HG02970 (cell line): ENCODE results near the gene LGR4.
"Not testable (repeated sequence)": the region's sequence is repeated elsewhere in the genome, so short reads cannot be mapped to it uniquely, and the experiment has no call there.

Experiments
- ATAC-seq: cut with Tn5 transposase; IDR thresholded peaks from one replicate; pipeline ENCODE4 v1.9.1; 2021; ENCODE audit warnings: mild to moderate bottlenecking, moderate library complexity, moderate number of reproducible peaks; ENCODE audit not compliant: unreplicated experiment, low FRiP score

Gene LGR4

DNA sequence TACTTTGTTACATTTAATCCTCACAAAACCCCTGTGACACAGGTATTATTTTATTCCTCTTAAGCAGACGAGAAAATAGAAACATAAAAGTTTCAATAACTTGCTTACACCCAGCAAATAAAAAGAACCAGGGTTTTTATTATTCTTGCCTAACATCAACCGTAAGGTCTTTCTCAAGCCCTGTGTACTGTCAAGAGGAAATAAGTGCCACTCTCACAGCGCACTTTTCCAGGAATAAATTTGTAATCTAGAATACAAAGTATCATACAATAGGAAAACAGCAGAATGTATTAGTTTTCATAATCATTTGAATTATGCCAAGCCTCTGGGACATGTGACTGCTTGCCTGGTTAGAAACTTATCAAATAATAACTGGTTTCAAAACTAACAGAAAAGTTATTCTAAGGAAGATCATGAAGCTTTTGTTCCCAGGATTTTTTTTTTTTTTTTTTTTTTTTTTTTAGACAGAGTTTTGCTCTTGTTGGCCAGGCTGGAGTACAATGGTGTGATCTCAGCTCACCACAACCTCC lies 117.0 kb downstream of the LGR4 start:
- no peak for ATAC-seq

DNA sequence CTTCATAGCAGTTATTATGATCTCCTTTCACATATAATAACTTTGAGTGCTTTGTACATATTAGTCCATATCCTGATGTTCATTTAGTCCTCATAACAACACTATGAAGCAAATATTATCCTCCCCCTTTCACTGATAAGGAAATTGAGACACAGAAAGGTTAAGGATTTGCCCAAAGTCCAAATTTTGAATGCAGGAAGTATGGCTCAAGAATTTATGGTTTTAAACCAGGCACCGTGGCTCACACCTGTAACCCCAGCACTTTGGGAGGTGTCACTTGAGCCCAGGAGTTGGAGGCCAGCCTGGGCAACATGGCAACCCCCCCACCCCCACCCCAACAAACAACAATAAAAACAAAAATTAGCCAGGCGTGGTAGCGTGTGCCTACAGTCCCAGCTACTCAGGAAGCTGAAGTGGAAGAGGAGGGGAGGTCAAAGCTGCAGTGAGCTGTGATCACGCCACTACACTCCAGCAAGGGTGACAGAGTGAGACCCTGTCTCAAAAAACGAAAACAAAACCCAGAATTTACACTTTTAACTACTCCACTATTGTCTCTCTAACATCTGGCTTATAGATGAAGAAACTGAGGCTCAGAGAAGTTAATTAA lies 118.1 kb downstream of the LGR4 start:
- ATAC-seq, result no peak

DNA sequence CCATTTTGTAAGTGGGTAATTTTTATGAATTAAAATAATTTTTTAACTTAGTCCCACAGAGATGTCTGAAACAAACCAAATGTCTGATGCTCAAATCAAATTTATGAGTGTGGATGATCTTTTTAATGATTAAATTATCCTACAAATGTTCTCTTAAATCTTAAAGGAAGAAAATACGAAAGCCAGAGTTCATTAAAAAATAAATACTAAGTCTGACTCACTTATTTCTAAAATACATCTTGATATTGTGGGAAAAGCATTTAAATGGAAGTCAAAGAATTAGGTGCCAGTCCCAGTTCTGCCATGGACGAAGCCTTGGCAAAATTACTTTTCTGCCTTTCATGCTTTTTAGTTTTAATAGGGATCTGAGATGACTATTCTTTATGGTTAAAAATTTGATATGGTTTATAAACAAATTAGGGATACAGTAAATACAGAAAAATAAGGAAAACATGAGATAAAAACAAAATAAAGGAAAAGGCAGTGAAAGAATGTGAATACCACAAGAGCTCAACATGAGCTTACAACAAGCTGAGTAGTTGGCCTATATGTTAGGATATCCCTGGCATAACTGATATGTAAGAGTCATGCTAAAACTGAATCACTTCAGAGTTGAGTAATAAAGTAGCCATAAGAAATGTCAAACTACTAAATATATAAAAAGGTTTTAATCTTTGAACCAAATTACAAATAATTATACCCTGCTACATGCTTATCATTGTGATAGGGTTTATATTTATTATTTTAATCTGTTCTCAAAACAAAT lies 118.8 kb downstream of the LGR4 start:
- no peak for ATAC-seq

DNA sequence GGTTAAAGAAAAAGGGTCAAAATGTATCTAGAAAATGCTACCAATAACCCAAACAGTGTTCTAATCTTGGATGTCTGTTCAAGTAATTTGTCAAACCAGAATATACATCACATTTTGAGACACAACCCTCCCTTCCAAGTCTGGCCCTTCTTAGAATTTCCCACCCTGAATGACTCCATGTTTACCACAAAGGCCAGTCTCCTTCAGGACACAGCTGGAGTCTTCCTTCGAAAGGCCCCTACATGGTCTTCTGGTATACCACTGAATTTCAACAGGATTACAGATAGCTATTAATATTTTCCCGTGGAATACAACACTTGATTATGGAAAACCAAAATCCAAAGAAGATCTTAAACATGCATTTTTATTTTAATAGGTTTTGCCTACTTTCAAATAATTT lies 119.8 kb downstream of the LGR4 start:
- no peak for ATAC-seq

DNA sequence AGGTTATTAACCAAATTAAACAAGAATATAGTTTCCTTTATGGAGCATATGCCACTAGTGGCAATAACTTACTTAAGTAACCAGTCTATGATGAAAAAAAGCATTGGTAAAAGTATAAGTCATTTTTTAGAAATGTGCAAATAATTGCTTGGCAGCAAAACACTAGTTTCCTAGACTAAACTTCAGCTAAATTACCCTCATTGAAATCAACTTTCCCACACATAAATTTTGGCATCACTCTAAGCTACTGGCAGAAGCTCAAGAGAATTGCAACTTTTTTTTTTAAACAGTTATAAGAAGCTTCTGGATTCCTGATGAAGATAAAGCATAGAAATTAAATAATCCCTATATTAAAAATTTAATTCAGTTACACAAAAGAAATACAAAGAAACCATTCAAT lies 122.1 kb downstream of the LGR4 start:
- ATAC-seq, result no peak

DNA sequence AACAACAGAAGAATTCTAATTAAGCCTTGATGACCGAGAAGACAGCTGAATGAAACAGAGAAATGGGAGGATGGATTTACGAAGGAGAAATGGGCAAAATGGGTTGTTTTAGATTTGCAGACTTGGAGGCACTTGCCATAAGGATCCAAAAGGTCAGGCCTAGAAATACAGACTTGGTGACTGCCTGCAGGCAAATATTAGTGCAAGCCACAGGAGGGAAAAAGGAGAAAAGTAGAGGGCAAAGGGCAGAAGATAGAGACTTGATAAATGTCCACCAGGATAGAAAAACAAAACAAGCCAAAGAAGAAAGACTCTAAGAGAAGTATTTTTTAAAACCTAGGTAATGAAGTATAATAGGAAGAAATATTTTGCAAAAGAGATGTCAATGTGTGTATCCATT lies 122.7 kb downstream of the LGR4 start:
- ATAC-seq, result no peak

DNA sequence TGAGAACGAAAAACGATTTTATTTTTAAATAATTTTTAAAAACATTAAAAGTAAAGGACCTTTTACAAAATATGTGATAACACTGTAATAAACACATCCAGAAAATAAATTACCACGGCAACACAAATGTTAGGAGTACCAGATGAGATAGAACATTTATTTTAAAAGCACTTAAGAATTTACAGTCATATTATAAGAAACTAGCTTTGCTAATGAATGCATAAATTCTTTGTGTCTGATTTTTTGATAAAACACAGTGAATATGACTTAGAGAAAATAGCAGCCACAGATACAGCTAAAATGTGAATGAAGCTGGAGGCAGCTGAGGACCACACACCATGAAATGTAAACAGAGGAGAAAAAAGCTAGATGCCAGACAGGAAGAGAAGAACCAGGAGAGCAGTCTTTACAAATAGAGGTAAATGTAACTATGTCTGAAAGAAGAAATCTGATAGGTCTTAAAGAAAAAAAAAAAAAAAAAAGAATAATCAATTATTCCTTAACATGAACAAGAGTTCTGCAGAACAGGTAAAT lies 124.2 kb downstream of the LGR4 start:
- ATAC-seq, result no peak

DNA sequence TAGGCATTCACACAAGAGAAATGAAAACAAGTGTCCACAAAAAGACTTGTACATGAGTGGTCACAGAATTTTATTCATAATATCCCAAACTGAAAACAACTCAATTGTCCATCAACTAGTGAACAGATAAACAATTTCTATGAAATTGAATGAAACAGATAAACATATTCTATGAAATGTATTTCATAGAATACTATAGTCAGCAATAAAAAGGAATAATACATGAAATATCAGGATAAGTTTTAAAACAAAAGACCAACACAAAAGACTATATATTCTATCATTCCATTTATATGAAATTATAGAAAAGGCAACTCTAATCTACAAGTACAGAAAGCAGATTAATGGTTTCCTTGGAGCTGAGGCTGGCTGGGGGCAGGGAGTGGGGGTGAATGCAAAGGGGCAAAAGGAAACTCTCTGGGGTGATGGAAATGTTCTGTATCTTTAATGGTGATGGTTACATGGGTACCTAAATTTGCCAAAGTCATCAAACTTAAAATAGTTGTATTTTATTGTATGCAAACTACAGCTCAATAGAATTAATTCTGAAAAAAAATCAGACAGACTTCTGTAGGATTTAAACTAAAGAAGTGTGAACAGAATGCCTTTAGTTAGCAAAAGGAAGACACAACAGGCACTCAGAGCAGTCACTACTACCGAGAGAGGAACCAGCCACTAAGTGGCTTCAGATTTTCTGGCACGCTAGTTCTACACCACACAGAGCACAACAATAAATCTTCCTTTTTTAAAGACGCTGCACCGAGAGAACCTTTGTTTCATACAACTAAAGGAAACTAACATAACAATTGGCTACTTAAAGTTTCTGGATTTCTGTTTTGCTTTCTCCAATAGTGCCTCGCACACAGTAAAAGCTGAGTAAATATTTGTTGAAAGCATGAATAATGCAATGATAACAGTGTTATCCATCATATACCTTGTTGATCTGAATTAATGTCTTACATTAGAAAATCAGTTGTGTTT lies 124.9 kb downstream of the LGR4 start:
- ATAC-seq, result no peak

DNA sequence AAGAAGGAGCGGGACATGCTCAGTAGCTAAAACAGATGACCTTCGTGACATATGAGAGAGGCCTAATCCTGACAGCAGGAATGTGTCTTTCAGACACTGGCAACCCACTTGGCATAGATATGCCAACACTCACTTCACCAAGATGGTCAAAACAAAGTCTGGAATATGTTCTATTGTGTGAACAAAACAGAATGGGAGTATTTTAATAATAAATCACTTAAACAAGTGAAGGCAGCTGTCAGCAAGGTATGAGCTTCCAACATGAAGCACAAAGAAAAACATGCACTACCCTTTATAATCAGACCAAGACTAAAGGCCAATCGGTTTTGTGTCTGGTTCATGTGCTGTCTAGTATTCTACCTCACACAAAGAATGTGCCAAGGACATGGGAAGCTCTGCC lies 132.6 kb downstream of the LGR4 start:
- no peak for ATAC-seq

DNA sequence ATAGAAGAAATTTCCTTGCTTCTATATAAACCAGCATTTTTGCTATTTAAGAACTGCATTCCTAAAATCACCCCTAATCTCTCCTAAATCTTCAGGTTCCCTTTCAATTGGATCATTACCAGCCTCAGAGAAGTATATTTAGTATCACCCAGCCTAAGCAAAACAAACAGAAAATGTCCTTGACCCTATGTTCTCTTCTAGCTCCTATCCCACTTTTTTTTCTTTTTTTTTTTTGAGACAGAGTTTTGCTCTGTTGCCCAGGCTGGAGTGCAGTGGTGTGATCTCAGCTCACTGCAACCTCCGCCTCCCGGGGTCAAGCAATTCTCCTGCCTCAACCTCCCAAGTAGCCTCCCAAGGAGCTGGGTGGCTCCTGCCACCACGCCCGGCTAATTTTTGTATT lies 137.8 kb downstream of the LGR4 start:
- not testable (repeated sequence) for ATAC-seq

DNA sequence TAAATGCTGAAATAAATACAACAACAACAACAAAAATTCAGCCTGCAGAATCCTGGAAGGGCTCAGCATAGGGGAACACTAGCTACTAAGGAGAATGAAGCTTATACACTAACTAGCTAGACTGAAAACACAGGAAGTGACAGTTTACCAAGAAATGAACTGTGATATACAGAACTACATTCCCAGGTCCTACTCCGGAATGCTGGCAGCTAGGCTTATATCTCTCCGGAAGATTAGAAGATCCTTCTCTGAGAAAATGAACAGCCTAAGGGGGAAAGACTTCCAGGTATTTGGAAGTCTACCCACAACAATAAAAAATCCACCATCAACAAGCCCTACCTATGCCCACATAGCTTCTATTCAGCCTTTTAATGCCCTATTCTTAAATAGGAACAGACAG lies 140.6 kb downstream of the LGR4 start:
- no peak for ATAC-seq

DNA sequence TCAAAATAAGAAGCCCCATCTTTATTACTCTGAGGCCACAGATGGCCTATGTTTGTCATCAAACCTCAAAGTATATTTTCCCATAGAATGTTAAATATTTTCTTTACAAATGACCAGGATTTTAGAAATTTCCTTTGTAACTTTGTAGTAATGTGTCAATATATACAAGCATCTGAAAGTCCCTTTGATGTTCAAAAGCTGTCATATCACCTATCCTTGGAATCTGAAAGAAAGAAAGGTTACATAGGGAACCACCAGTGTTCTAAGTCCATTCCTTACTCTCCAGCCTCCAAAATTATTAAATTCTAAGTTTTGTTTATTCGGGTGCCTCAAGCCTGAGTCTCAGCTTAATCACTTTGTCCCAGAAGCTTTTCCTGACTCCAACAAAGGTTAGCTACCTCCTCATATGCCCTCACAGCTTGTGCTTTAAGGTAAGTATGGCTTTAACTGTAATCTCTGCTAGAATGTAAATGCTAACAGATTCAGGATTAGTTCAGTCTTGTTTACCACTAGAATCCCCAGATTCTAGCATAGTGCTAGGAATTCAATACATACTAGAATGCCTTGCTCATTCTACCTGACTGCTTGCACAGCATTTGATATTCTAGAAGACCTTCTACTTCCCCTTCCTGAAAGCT lies 141.8 kb downstream of the LGR4 start:
- ATAC-seq, result no peak

DNA sequence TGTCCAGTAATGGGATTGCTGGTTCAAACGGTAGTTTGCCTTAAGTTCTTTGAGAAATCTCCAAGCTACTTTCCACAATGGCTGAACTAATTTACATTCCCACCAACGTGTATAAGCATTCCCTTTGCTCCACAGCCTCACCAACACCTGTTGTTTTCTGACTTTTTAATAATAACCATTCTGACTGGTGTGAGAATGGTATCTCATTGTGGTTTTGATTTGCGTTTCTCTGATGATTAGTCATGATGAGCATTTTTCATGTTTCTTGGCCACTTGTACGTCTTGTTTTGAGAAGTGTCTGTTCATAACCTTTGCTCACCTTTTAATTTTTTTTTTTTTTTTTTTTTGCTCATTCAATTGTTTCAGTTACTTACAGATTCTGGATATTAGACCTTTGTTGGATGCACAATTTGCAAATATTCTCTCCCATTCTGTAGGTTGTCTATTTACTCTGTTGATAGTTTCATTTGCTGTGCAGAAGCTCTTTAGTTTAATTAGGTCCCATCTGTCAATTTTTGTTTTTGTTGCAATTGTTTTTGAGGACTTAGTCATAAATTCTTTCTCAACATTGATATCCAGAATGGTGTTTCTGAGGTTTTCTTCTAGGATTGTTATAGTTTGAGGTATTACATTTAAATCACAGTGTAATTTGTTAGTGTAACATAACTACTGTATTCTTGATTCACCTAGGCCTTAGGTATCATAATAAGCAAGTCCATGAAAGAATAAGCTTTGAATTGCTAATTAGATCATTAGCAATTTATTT lies 142.5 kb downstream of the LGR4 start:
- no peak for ATAC-seq

DNA sequence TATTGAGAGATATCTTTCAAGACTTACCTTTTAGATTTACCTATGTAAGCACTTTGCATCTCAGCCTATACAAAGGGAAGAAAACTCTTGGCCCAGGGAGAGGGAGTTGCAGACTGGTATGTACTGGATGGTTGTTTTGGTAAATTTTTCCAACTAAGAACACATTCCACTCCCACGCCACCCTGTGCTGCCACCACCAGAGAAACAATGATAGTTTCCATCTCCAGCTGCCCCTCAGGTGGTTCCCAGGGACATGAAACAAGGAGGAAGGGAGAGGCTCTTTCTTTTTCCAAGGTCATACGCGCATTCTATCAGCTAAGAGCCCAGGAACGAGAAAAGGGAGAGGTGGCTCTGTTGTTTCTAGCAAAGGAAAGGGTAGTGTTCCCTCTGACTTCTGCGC lies 144.0 kb downstream of the LGR4 start:
- no peak for ATAC-seq

DNA sequence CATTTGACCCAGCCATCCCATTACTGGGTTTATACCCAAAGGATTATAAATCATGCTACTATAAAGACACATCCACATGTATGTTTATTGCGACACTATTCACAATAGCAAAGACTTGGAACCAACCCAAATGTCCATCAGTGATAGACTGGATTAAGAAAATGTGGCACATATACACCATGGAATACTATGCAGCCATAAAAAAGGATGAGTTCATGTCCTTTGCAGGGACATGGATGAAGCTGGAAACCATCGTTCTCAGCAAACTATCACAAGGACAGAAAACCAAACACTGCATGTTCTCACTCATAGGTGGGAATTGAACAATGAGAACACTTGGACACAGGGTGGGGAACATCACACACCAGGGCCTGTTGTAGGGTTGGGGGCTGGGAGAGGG lies 145.5 kb downstream of the LGR4 start:
- not testable (repeated sequence) for ATAC-seq

DNA sequence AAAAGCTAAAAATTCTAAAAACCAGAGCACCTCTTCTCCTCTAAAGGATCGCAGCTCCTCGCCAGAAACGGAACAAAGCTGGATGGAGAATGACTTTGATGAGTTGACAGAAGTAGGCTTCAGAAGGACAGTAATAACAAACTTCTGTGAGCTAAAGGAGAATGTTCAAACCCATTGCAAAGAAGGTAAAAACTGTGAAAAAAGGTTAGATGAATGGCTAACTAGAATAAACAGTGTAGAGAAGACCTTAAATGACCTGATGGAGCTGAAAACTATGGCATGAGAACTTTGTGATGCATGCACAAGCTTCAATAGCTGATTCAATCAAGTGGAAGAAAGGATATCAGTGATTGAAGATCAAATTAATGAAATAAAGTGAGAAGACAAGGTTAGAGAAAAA lies 150.4 kb downstream of the LGR4 start:
- ATAC-seq, result not testable (repeated sequence)

DNA sequence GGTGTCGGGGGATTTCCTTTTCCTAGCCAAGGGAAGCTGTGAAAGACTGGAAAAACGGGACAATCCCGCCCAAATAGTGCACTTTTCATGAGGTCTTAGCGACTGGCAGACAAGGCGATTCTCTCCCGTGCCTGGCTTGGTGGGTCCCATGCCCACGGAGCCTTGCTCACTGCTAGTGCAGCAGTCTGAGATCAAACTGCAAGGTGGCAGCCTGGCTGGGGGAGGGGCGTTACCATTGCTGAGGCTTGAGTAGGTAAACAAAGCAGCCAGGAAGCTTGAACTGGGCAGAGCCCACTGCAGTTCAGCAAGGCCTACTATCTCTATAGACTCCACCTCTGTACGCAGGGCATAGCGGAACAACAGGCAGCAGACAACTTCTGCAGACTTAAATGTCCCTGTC lies 151.2 kb downstream of the LGR4 start:
- not testable (repeated sequence) for ATAC-seq

DNA sequence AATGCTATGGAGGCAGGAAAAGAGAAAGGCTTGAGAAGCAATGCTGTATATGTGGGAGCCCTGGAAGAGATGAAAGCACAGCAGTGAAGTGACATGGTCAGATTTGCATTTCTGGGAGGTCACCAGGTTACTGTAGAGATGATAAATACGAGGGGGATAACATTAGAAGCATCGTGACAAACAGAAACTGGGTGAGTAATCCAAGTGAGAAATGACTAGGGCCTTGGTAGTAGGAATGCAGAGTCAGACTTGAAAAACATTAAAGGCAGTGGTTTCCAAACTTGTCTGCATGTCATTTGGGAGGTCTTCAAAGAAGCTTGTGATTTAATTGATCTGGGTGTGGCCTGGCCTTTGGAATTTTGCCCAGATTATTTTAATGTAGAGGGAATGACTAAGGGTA lies 153.5 kb downstream of the LGR4 start:
- ATAC-seq, result peak; percentile 92

DNA sequence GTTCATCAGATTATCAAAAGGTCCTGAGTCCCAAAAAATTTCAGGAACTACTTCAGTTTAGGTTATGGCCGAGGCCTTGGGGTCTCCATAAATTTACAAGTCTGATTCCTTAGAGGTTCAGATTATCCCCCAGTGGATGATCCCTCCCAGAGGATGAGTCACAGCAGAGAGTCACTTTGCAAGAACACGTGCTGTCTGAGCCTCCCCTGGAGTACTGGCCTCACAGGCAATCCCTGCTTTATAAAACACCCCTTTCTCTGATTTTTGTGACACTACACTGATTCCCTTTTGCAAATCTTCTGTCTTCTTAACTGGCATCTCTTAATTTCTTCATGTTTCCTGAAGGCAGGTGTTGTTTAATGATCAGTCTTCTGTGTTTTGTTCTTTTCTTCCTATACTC lies 154.8 kb downstream of the LGR4 start:
- no peak for ATAC-seq
